ENCODE results near the gene TMED3. TPM values are rescaled to one million over a fixed set of nuclear protein-coding genes. Genes with fewer than 3 reads are reported as not detected.

The TMED3 gene
- total and polyA plus RNA-seq, 2 donors (not counting 3 experiments of a cell fraction or from before 2014, with no cell fraction given): 105 to 322 TPM

DNA sequence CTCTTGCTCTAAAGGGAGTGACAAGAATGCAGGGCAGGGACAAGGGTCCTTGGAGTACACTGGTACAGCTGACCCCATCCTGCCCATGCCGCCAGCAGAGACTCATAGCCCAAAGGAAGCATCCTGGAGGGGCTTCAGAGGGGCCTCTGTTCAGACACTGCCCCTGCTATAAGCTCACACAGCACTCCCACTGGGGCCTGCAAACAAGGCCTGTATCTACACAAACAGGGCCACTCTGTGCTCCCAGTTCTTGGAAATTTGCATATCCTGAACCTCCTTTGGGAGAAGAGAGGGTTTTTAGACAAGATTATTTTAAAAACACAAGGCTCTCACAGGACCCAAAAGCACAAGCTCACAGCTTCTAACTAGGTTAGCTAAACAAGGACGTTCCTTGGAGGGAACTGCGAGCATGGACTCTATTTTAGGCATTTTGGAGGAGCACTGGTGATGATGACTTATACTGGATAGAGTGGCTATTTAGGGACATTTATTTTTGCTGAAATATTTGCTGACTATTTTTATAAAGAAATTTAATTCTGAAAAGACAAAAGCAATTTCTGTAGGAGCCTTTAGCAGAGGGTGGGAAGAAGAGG is 44.8 kb upstream of the TMED3 start:
- peaks cover 2% of the 10 kb centered on the region for H4K20me1 ChIP-seq (replicated peaks; ENCODE audit: control insufficient read depth, extremely low read depth, insufficient read depth, low read length)
- no peak for DNase-seq (ENCODE audit: low read depth, low spot score)
- dilution Hi-C loops (cut with MboI; ENCODE audit: extremely low pct_ligation_motif_present, low sequenced_read_pairs) (no loop called here), intact Hi-C loops (cut with micrococcal nuclease) (no loop called here)
- TF ChIP-seq JUN (IDR thresholded peaks at IDR 0.05; ENCODE audit: borderline replicate concordance, insufficient read depth, insufficient read length, low read depth): no peak
- TF ChIP-seq, protein P1, sequence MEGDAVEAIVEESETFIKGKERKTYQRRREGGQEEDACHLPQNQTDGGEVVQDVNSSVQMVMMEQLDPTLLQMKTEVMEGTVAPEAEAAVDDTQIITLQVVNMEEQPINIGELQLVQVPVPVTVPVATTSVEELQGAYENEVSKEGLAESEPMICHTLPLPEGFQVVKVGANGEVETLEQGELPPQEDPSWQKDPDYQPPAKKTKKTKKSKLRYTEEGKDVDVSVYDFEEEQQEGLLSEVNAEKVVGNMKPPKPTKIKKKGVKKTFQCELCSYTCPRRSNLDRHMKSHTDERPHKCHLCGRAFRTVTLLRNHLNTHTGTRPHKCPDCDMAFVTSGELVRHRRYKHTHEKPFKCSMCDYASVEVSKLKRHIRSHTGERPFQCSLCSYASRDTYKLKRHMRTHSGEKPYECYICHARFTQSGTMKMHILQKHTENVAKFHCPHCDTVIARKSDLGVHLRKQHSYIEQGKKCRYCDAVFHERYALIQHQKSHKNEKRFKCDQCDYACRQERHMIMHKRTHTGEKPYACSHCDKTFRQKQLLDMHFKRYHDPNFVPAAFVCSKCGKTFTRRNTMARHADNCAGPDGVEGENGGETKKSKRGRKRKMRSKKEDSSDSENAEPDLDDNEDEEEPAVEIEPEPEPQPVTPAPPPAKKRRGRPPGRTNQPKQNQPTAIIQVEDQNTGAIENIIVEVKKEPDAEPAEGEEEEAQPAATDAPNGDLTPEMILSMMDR (IDR thresholded peaks at IDR 0.05; ENCODE audit: extremely low read depth in 1 of 2, insufficient read depth in 1 of 2, low read depth in 1 of 2, low read length in 2 of 2): no peak
- TF ChIP-seq, protein P2, sequence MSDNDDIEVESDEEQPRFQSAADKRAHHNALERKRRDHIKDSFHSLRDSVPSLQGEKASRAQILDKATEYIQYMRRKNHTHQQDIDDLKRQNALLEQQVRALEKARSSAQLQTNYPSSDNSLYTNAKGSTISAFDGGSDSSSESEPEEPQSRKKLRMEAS (IDR thresholded peaks at IDR 0.05; ENCODE audit: insufficient read depth, insufficient read length): no peak
- no peak for TF ChIP-seq FOS (IDR thresholded peaks at IDR 0.05; ENCODE audit: borderline replicate concordance, insufficient read depth, low read length)
- TF ChIP-seq EZH2 (IDR thresholded peaks at IDR 0.05; ENCODE audit: borderline replicate concordance, low read depth, low read length, severe bottlenecking): no peak
- no peak for TF ChIP-seq POLR2A (IDR thresholded peaks at IDR 0.05; ENCODE audit: low read depth, low read length)
- no peak for TF ChIP-seq MYC (IDR thresholded peaks at IDR 0.05; ENCODE audit: low read depth, low read length)
- TF ChIP-seq POLR2AphosphoS5 (IDR thresholded peaks at IDR 0.05; ENCODE audit: insufficient read depth, low read depth, low read length): no peak
- TF ChIP-seq GATA2 (IDR thresholded peaks at IDR 0.05; ENCODE audit: insufficient read depth, insufficient read length, low read depth, low read length): no peak
- H3K79me2 ChIP-seq (ENCODE audit: control insufficient read depth, insufficient read depth, low read length): no peaks in the 10 kb centered on the region
- no peak overlapping the region for H3K4me2 ChIP-seq (ENCODE audit: insufficient read depth, low read length)
- no peak overlapping the region for H3K9ac ChIP-seq (replicated peaks; ENCODE audit: extremely low read depth, insufficient read depth, low read length)
- no peak overlapping the region for H3K4me3 ChIP-seq (replicated peaks in 1 of 3; ENCODE audit: insufficient read depth in 1 of 3, low read depth in 1 of 3, low read length in 3 of 3)
- H3K27ac ChIP-seq (ENCODE audit: insufficient read depth, low read depth, low read length): no peak overlapping the region
- H3K9me3 ChIP-seq (replicated peaks; ENCODE audit: control insufficient read depth, insufficient read depth, low read length): no peaks in the 10 kb centered on the region
- ChIA-PET CTCF (no interaction called here), POLR2A (no interaction called here)
- no peak for FAIRE-seq
- H3K9me1 ChIP-seq (replicated peaks; ENCODE audit: control insufficient read depth, extremely low read depth, insufficient read depth, low read length): no peaks in the 10 kb centered on the region
- no peaks in the 10 kb centered on the region for H3K36me3 ChIP-seq (ENCODE audit: control insufficient read depth in 2 of 2, extremely low read depth in 1 of 2, insufficient read depth in 2 of 2, low read length in 2 of 2)
- no peaks in the 10 kb centered on the region for H3K4me1 ChIP-seq (ENCODE audit: control insufficient read depth, extremely low read depth, insufficient read depth, low read length)
- H2AFZ ChIP-seq (ENCODE audit: low read depth, low read length): no peak overlapping the region
- no peaks in the 10 kb centered on the region for H3K27me3 ChIP-seq (ENCODE audit: control insufficient read depth in 2 of 2, insufficient read depth in 2 of 2, low read length in 2 of 2)
- BruUV-seq (replicated peaks): no TSS peak
